ENCODE results near the gene TMX4. TPM values are rescaled to one million over a fixed set of nuclear protein-coding genes. Genes with fewer than 3 reads are reported as not detected.

The TMX4 gene, protein sequence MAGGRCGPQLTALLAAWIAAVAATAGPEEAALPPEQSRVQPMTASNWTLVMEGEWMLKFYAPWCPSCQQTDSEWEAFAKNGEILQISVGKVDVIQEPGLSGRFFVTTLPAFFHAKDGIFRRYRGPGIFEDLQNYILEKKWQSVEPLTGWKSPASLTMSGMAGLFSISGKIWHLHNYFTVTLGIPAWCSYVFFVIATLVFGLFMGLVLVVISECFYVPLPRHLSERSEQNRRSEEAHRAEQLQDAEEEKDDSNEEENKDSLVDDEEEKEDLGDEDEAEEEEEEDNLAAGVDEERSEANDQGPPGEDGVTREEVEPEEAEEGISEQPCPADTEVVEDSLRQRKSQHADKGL
- total RNA-seq (2014; rRNA removed; shearing (Covaris generic)), result 7.1 and 8.2 TPM in 2 replicates

DNA sequence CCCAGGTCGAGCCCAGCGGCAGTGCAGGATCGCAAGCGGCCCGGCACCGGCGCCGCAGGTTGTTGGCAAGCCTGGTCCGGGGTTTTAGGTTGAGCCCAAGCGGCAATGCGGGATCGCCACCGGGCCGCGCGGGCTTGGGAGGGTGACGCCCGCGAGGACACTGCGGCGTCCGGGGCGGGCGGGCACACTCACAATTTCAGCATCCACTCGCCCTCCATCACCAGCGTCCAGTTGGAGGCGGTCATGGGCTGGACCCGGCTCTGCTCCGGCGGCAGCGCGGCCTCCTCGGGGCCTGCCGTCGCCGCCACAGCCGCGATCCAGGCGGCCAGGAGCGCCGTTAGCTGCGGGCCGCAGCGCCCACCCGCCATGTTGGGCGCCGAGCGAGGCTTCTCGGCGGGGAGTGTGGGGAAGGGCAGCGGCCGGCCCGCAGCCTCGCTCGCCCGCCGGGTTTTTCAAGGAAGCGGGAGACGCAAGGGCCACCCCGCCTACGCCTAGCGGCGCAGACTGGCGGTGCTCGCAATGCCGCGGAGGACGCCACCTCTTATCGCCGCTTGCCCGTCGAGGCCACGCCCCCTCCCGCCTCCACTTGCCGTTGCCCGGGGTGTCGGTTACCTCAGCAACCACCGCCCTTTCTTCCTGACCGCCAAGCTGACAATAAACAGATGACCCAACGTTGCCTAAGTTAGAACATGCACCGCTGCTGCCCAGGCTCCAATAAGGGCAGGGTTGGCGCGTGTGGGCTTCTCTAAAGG, at the start of gene TMX4:
TSS of gene TMX4 (minus strand) at position 516 of the 752 bp plus-strand sequence. CDS start at position 368, 148 bp downstream.
- Histone ChIP-seq H3K4me3 (ENCODE audit: insufficient read depth, low read depth, low read length) (peak within 1 kb of the TSS; percentile 88), H3K36me3 (replicated peaks; ENCODE audit: control insufficient read depth, insufficient read depth, low read length) (no peaks in the 10 kb centered on the region), H3K27me3 (ENCODE audit: control insufficient read depth, insufficient read depth, low read length) (no peaks in the 10 kb centered on the region; the same call in 1 of the 2 replicates)
- DNase-seq, result peak; percentile 92

DNA sequence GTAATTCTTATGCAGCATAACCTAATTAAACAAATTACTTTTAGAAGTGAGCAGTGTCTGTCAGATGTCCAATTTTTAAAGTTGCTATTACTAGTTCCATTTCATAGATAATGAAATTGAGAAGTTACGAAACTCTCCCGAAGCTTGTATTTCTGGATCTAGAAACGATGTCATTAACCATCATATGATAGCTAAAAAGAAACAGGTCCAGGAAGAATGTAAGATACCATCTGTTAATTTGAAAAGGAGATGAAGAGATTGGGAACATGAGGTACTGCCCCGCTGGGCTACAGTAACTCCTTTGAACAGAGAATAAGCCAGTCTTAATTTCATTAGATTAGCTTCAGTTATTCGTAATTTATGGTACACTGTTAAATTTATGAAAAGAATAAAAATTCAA, 47.5 kb upstream of the TMX4 start:
- DNase-seq, result no peak
- H3K27me3 ChIP-seq (ENCODE audit: control insufficient read depth, insufficient read depth, low read length), result no peaks in the 10 kb centered on the region
- H3K36me3 ChIP-seq (replicated peaks; ENCODE audit: control insufficient read depth, insufficient read depth, low read length), result no peaks in the 10 kb centered on the region
- H3K4me3 ChIP-seq (ENCODE audit: insufficient read depth, low read depth, low read length), result no peak overlapping the region

DNA sequence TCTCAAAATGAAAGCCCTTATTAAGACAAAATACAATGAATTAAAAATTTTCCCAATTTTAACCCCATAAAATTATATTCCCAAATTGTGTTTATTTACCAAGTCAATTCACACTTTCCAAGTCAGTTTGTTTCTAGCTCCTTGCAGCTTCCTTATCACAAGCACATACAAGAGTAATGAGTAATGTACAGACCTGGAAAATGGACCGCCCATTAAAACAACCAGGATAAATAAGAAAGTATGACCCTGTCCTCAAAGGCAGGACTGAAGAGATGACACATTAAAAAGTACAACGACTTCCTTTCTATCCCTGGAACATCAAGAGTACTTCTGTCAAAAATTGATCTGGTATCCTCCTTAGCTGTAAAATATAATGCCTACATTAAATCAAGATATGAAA, 47.1 kb upstream of the TMX4 start:
- Histone ChIP-seq H3K36me3 (replicated peaks; ENCODE audit: control insufficient read depth, insufficient read depth, low read length) (no peaks in the 10 kb centered on the region), H3K4me3 (ENCODE audit: insufficient read depth, low read depth, low read length) (no peak overlapping the region), H3K27me3 (ENCODE audit: control insufficient read depth, insufficient read depth, low read length) (no peaks in the 10 kb centered on the region)
- DNase-seq, result no peak

GRCh38 chr20:8065691-8066090, 46.1 kb upstream of the TMX4 start:
- no peak for DNase-seq
- Histone ChIP-seq H3K27me3 (ENCODE audit: control insufficient read depth, insufficient read depth, low read length) (no peaks in the 10 kb centered on the region), H3K36me3 (replicated peaks; ENCODE audit: control insufficient read depth, insufficient read depth, low read length) (no peaks in the 10 kb centered on the region), H3K4me3 (ENCODE audit: insufficient read depth, low read depth, low read length) (no peak overlapping the region)

DNA sequence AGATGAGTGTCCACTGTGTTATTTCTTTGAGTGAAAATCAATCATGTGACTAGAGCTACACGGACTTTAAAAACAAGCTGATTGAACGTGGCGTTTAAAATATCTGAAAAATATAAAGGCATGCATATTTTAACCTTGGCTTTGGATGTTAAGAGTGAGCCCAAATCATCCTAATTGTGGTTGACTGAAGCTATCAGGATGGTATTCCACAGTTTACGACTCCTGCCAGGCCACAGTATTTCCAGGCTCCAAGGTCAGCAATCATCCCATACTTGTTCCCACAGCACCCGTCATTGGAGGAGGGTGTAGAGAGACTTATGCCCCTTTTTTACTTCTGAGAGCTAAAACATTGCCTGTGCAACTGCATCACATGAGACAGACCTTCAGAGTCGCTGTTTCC, 43.2 kb upstream of the TMX4 start:
- H3K4me3 ChIP-seq (ENCODE audit: insufficient read depth, low read depth, low read length), result no peak overlapping the region
- no peaks in the 10 kb centered on the region for H3K36me3 ChIP-seq (replicated peaks; ENCODE audit: control insufficient read depth, insufficient read depth, low read length)
- no peaks in the 10 kb centered on the region for H3K27me3 ChIP-seq (ENCODE audit: control insufficient read depth, insufficient read depth, low read length)
- no peak for DNase-seq

GRCh38 chr20:8061861-8062518, 42.4 kb upstream of the TMX4 start:
- no peaks in the 10 kb centered on the region for H3K27me3 ChIP-seq (ENCODE audit: control insufficient read depth, insufficient read depth, low read length)
- no peaks in the 10 kb centered on the region for H3K36me3 ChIP-seq (replicated peaks; ENCODE audit: control insufficient read depth, insufficient read depth, low read length)
- no peak for DNase-seq
- no peak overlapping the region for H3K4me3 ChIP-seq (ENCODE audit: insufficient read depth, low read depth, low read length)

- no peaks in the 10 kb centered on the region for H3K27me3 ChIP-seq (ENCODE audit: control insufficient read depth, insufficient read depth, low read length)
- DNase-seq, result no peak
- no peak overlapping the region for H3K4me3 ChIP-seq (ENCODE audit: insufficient read depth, low read depth, low read length)
- H3K36me3 ChIP-seq (replicated peaks; ENCODE audit: control insufficient read depth, insufficient read depth, low read length), result no peaks in the 10 kb centered on the region
These were observed 41.4 kb upstream of the TMX4 start for GRCh38 chr20:8060977-8061376.

- Histone ChIP-seq H3K36me3 (replicated peaks; ENCODE audit: control insufficient read depth, insufficient read depth, low read length) (no peaks in the 10 kb centered on the region), H3K27me3 (ENCODE audit: control insufficient read depth, insufficient read depth, low read length) (no peaks in the 10 kb centered on the region), H3K4me3 (ENCODE audit: insufficient read depth, low read depth, low read length) (no peak overlapping the region)
- no peak for DNase-seq
These were observed 38.3 kb upstream of the TMX4 start for GRCh38 chr20:8057871-8058270.

DNA sequence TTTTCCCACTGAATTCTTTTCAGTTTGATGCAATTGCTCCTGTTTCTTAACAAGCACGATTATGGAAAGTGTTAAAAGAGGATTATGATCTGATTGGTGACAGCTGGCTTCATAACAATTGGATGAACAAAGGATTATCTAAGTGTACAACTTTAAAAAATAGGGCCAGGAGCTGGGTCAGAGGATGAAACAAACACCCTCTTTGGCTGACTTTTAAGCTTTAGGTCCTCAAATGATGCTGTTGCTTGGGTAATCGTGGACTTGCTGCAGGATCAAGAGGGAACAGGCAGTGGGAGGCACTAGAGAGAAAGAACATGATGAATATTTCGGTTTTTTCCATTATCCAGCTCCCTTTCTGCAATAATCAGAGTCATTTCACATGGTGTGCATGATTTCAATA, 35.5 kb upstream of the TMX4 start:
- Histone ChIP-seq H3K4me3 (ENCODE audit: insufficient read depth, low read depth, low read length) (no peak overlapping the region), H3K27me3 (ENCODE audit: control insufficient read depth, insufficient read depth, low read length) (no peaks in the 10 kb centered on the region), H3K36me3 (replicated peaks; ENCODE audit: control insufficient read depth, insufficient read depth, low read length) (no peaks in the 10 kb centered on the region)
- DNase-seq, result no peak

GRCh38 chr20:8050157-8050837, 30.7 kb upstream of the TMX4 start:
- no peak for DNase-seq
- Histone ChIP-seq H3K4me3 (ENCODE audit: insufficient read depth, low read depth, low read length) (no peak overlapping the region), H3K36me3 (replicated peaks; ENCODE audit: control insufficient read depth, insufficient read depth, low read length) (no peaks in the 10 kb centered on the region), H3K27me3 (ENCODE audit: control insufficient read depth, insufficient read depth, low read length) (no peaks in the 10 kb centered on the region)

- Histone ChIP-seq H3K36me3 (replicated peaks; ENCODE audit: control insufficient read depth, insufficient read depth, low read length) (no peaks in the 10 kb centered on the region), H3K4me3 (ENCODE audit: insufficient read depth, low read depth, low read length) (no peak overlapping the region), H3K27me3 (ENCODE audit: control insufficient read depth, insufficient read depth, low read length) (no peaks in the 10 kb centered on the region)
- DNase-seq, result no peak
These were observed 29.7 kb upstream of the TMX4 start for GRCh38 chr20:8049310-8049709.

GRCh38 chr20:8045946-8046345, 26.4 kb upstream of the TMX4 start:
- DNase-seq, result no peak
- no peaks in the 10 kb centered on the region for H3K36me3 ChIP-seq (replicated peaks; ENCODE audit: control insufficient read depth, insufficient read depth, low read length)
- no peak overlapping the region for H3K4me3 ChIP-seq (ENCODE audit: insufficient read depth, low read depth, low read length)
- no peaks in the 10 kb centered on the region for H3K27me3 ChIP-seq (ENCODE audit: control insufficient read depth, insufficient read depth, low read length)

DNA sequence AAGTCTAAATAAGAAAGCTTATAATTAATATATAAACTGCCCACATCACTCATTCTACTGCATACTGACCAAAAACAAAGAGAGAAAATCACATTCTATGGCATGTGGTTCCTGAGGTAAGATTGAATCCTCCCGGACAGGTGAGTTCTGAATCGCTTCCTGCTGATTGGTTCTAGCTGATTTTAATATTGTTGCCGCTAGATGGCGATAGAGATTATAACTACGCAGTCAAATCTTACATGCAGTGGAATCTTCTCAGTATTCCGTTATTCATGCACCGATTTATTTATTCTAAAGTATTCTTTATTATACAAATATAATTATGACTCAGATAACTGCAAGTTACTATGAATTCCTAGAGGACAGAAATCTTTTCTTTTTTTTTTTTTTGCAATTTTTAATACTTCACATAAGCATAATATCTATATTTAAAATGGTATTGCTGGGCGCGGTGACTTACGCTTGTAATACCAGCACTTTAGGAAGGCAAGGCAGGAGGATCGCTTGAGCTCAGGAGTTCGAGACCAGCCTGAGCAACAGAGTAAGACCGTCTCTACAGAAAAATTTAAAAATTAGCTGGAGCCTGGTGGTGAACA, 24.2 kb upstream of the TMX4 start:
- DNase-seq, result peak; percentile 19
- H3K36me3 ChIP-seq (replicated peaks; ENCODE audit: control insufficient read depth, insufficient read depth, low read length), result no peaks in the 10 kb centered on the region
- no peak overlapping the region for H3K4me3 ChIP-seq (ENCODE audit: insufficient read depth, low read depth, low read length)
- H3K27me3 ChIP-seq (ENCODE audit: control insufficient read depth, insufficient read depth, low read length), result no peaks in the 10 kb centered on the region

GRCh38 chr20:8039042-8039441, 19.5 kb upstream of the TMX4 start:
- Histone ChIP-seq H3K36me3 (replicated peaks; ENCODE audit: control insufficient read depth, insufficient read depth, low read length) (no peaks in the 10 kb centered on the region), H3K27me3 (ENCODE audit: control insufficient read depth, insufficient read depth, low read length) (no peaks in the 10 kb centered on the region), H3K4me3 (ENCODE audit: insufficient read depth, low read depth, low read length) (no peak overlapping the region)
- DNase-seq, result no peak
